ENCODE results near the gene GRK7.

DNA sequence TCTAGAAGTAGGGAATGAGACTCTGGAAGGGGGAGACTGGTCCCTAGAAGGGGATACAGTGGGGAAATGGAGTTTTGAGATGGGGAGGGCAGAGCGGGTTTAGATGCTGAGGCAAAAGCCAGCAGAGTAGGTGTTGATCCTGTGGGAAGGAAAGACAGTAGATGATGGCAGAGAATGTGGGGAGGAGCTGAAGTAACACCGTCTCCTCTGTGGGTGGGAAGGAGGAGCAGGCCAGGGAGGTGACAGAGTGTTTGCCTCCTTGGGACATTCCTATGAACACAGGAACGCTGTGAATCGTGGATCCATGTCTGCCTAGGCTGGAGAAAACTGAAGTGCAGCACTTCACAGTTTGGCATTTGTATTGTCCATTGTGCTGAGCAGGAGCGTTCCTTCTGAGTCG, 20.4 kb downstream of the GRK7 start:
- TF ChIP-seq CTCF (IDR thresholded peaks at IDR 0.05) (no peak), POLR2AphosphoS5 (IDR thresholded peaks at IDR 0.05) (no peak), POLR2A (IDR thresholded peaks at IDR 0.05) (no peak), EP300 (IDR thresholded peaks at IDR 0.05) (no peak)

Data from stomach (tissue), 4 donors.